ENCODE data around the gene TMEM143.
A peak's percentile ranks its signal among the peaks of the same experiment; 100 is the strongest.
"Not testable (repeated sequence)": the region's sequence is repeated elsewhere in the genome, so short reads cannot be mapped to it uniquely, and the experiment has no call there.

The TMEM143 gene

GRCh38 chr19:48329167-48329891 lies 34.4 kb downstream of the TMEM143 start:
- no peak for DNase-seq (ENCODE audit: low read depth)

- DNase-seq (ENCODE audit: low read depth): peak; percentile 87
These were observed 38.4 kb downstream of the TMEM143 start, which contains the start of gene EMP3 for GRCh38 chr19:48325265-48325910. EMP3 (plus strand) TSS chr19:48325552; CDS start chr19:48326845, 1,293 bp downstream.

- peak; percentile 99 for DNase-seq (ENCODE audit: low read depth)
These were observed 41.8 kb downstream of the TMEM143 start for GRCh38 chr19:48321622-48322591.

GRCh38 chr19:48321372-48321621 lies 42.4 kb downstream of the TMEM143 start:
- peak; percentile 81 for DNase-seq (ENCODE audit: low read depth)

- peak; percentile 58 for DNase-seq (ENCODE audit: low read depth)
These were observed 43.8 kb downstream of the TMEM143 start for GRCh38 chr19:48319647-48320541.

- no peak for DNase-seq (ENCODE audit: low read depth)
These were observed 45.3 kb downstream of the TMEM143 start for GRCh38 chr19:48318286-48318987.

GRCh38 chr19:48317708-48317960 lies 46.1 kb downstream of the TMEM143 start:
- not testable (repeated sequence) for DNase-seq (ENCODE audit: low read depth)

GRCh38 chr19:48315712-48316111 lies 48.0 kb downstream of the TMEM143 start:
- no peak for DNase-seq (ENCODE audit: low read depth)

GRCh38 chr19:48311384-48311783 lies 52.4 kb downstream of the TMEM143 start:
- DNase-seq (ENCODE audit: low read depth): no peak

- DNase-seq (ENCODE audit: low read depth): no peak
These were observed 53.5 kb downstream of the TMEM143 start for GRCh38 chr19:48310227-48310626.

GRCh38 chr19:48309731-48310130 lies 54.0 kb downstream of the TMEM143 start:
- DNase-seq (ENCODE audit: low read depth): not testable (repeated sequence)

GRCh38 chr19:48308631-48309586 lies 54.8 kb downstream of the TMEM143 start:
- no peak for DNase-seq (ENCODE audit: low read depth)

- no peak for DNase-seq (ENCODE audit: low read depth)
These were observed 59.9 kb downstream of the TMEM143 start for GRCh38 chr19:48303866-48304265.

GRCh38 chr19:48303367-48303766 lies 60.4 kb downstream of the TMEM143 start:
- DNase-seq (ENCODE audit: low read depth): no peak

GRCh38 chr19:48302600-48302959 lies 61.2 kb downstream of the TMEM143 start:
- DNase-seq (ENCODE audit: low read depth): no peak

- no peak for DNase-seq (ENCODE audit: low read depth)
These were observed 61.7 kb downstream of the TMEM143 start for GRCh38 chr19:48301886-48302599.

- DNase-seq (ENCODE audit: low read depth): no peak
These were observed 65.8 kb downstream of the TMEM143 start for GRCh38 chr19:48297975-48298374.

GRCh38 chr19:48296963-48297734 lies 66.6 kb downstream of the TMEM143 start:
- no peak for DNase-seq (ENCODE audit: low read depth)

- no peak for DNase-seq (ENCODE audit: low read depth)
These were observed 68.3 kb downstream of the TMEM143 start for GRCh38 chr19:48295458-48295857.
